ENCODE results near the gene PHF5A. TPM values are rescaled to one million over a fixed set of nuclear protein-coding genes. Genes with fewer than 3 reads are reported as not detected.

PHF5A gene
- total RNA-seq, 1 donor: 38.4 TPM

DNA sequence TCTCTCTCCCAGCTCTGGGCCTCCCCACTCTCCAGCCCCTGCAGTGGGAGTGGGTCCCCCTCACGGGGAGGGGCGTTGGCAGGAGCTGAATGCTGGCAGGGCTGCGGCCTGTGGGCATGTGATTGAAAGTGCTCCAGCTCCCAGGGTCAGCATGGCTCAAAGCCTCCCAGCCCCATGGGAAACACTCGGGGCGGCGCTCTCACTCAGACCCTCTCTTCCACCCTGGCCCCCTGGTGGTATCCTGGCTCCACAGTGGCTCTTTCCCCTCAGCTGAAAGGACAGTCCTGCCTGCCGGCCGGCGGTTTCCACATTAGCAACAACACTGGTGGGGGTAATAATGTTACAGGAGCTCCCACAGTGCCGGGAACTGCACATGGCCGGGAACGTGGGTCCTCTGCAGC lies 40.3 kb upstream of the PHF5A start:
- Histone ChIP-seq H3K4me2 (ENCODE audit: insufficient read depth, low read length) (no peak overlapping the region), H3K79me2 (ENCODE audit: insufficient read depth, low read length) (peaks cover 24% of the 10 kb centered on the region), H3K4me1 (ENCODE audit: insufficient read depth, low read length) (peaks cover 23% of the 10 kb centered on the region), H3K27me3 (ENCODE audit: insufficient read depth, low read length) (no peaks in the 10 kb centered on the region), H3K36me3 (ENCODE audit: insufficient read depth, low read length) (peaks cover 34% of the 10 kb centered on the region), H3K4me3 (ENCODE audit: insufficient read depth, low read length) (no peak overlapping the region), H4K20me1 (ENCODE audit: insufficient read depth, low read length) (peaks cover 9% of the 10 kb centered on the region), H3K27ac (ENCODE audit: low read depth, low read length) (no peak overlapping the region), H3K9me3 (ENCODE audit: low read depth, low read length) (no peaks in the 10 kb centered on the region), H2AFZ (ENCODE audit: low read length) (no peak overlapping the region)
- TF ChIP-seq, protein P1, sequence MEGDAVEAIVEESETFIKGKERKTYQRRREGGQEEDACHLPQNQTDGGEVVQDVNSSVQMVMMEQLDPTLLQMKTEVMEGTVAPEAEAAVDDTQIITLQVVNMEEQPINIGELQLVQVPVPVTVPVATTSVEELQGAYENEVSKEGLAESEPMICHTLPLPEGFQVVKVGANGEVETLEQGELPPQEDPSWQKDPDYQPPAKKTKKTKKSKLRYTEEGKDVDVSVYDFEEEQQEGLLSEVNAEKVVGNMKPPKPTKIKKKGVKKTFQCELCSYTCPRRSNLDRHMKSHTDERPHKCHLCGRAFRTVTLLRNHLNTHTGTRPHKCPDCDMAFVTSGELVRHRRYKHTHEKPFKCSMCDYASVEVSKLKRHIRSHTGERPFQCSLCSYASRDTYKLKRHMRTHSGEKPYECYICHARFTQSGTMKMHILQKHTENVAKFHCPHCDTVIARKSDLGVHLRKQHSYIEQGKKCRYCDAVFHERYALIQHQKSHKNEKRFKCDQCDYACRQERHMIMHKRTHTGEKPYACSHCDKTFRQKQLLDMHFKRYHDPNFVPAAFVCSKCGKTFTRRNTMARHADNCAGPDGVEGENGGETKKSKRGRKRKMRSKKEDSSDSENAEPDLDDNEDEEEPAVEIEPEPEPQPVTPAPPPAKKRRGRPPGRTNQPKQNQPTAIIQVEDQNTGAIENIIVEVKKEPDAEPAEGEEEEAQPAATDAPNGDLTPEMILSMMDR (IDR thresholded peaks at IDR 0.05; ENCODE audit: extremely low read depth, low read depth, low read length): peak; percentile 14
- peak; percentile 81 for DNase-seq (ENCODE audit: insufficient read length, low spot score, missing footprints)

DNA sequence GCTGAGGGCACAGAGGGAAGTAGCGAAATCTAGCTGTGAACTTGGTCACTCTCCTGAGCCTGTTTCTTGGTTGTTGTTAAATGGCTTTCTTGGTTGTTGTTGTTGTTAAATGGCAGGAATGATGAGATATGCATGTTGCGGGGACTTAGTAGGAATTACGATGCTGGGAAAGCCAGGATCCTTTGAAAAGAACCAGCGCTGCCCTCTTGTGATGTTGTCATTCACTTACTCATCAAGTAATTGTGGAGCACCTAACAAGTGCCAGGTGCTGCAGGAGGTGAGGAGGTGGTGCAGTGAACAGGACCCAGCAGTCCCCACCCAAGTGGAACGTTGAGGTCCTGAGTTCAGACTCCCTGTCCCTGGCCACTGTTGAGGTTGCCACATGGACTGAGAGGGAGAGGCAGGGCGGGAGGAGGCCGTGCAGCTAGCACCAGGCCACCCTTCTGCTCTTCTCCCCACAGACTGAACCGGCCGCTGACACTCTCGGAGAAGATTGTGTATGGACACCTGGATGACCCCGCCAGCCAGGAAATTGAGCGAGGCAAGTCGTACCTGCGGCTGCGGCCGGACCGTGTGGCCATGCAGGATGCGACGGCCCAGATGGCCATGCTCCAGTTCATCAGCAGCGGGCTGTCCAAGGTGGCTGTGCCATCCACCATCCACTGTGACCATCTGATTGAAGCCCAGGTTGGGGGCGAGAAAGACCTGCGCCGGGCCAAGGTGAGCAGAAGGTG lies 39.0 kb upstream of the PHF5A start:
- peaks cover 17% of the 10 kb centered on the region for H3K4me1 ChIP-seq (ENCODE audit: insufficient read depth, low read length)
- H3K4me3 ChIP-seq (ENCODE audit: insufficient read depth, low read length): no peak overlapping the region
- peak; percentile 70 for DNase-seq (ENCODE audit: insufficient read length, low spot score, missing footprints)
- no peaks in the 10 kb centered on the region for H3K9me3 ChIP-seq (ENCODE audit: low read depth, low read length)
- peaks cover 30% of the 10 kb centered on the region for H3K36me3 ChIP-seq (ENCODE audit: insufficient read depth, low read length)
- peaks cover 9% of the 10 kb centered on the region for H4K20me1 ChIP-seq (ENCODE audit: insufficient read depth, low read length)
- H3K27me3 ChIP-seq (ENCODE audit: insufficient read depth, low read length): no peaks in the 10 kb centered on the region
- H3K4me2 ChIP-seq (ENCODE audit: insufficient read depth, low read length): no peak overlapping the region
- TF ChIP-seq, protein P1 (IDR thresholded peaks at IDR 0.05; ENCODE audit: extremely low read depth, low read depth, low read length): no peak
- H3K27ac ChIP-seq (ENCODE audit: low read depth, low read length): no peak overlapping the region
- no peak overlapping the region for H2AFZ ChIP-seq (ENCODE audit: low read length)
- H3K79me2 ChIP-seq (ENCODE audit: insufficient read depth, low read length): peaks cover 24% of the 10 kb centered on the region

DNA sequence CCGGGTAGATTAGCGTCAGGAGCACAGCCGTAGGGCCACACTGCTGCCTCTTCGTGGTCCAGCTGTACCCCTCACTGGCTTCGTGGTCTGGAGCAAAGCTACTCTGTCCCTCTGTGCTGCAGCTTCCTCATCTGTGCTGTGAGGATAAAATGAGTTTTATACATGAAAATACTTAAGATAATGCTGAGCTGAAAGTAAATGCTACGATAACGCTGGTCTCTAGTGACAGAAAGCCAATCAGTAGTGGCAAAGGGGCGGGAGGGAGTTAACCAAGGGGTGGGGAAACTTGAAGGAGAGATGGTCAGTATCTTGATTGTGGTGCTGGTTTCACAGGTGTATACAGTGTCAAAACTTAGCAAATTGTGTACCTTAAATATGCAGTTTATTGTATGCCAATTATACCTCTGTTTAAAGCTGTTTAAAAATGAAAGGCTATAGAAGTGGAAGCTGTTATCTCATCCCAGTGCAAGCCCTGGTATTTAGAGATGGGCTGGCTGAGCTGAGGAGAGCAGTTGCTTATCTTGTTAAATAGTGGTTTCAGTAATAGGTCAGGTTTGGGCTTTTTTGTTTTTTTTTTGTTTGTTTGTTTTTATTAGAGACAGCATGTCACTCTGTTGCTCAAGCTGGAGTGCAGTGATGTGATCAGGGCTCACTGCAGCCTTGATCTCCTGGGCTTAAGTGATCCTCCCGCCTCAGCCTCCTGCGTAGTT lies 37.2 kb upstream of the PHF5A start:
- H3K36me3 ChIP-seq (ENCODE audit: insufficient read depth, low read length): peaks cover 36% of the 10 kb centered on the region
- no peaks in the 10 kb centered on the region for H3K27me3 ChIP-seq (ENCODE audit: insufficient read depth, low read length)
- no peak for DNase-seq (ENCODE audit: insufficient read length, low spot score, missing footprints)
- H4K20me1 ChIP-seq (ENCODE audit: insufficient read depth, low read length): peaks cover 9% of the 10 kb centered on the region
- peaks cover 35% of the 10 kb centered on the region for H3K79me2 ChIP-seq (ENCODE audit: insufficient read depth, low read length)
- TF ChIP-seq, protein P1 (IDR thresholded peaks at IDR 0.05; ENCODE audit: extremely low read depth, low read depth, low read length): no peak
- H3K4me1 ChIP-seq (ENCODE audit: insufficient read depth, low read length): peaks cover 13% of the 10 kb centered on the region
- H3K9me3 ChIP-seq (ENCODE audit: low read depth, low read length): no peaks in the 10 kb centered on the region
- H2AFZ ChIP-seq (ENCODE audit: low read length): no peak overlapping the region
- H3K4me2 ChIP-seq (ENCODE audit: insufficient read depth, low read length): no peak overlapping the region
- no peak overlapping the region for H3K4me3 ChIP-seq (ENCODE audit: insufficient read depth, low read length)
- H3K27ac ChIP-seq (ENCODE audit: low read depth, low read length): no peak overlapping the region

DNA sequence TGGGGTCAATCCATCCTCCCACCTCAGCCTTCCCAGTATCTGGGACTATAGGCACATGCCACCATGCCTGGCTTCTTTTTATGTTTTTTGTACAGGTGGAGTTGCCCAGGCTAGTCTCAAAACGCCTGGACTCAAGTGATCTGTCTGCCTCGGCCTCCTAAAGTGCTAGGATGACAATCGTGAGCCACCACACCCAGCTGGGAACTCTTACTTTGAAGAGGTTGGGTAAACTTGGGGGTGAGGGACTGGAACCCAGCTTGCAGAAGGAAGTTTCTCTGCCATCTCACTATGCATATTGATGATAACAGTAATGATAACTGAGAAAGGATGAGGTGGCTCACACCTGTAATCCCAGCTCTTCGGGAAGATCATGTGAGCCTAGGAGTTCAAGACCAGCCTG lies 36.3 kb upstream of the PHF5A start:
- TF ChIP-seq, protein P1 (IDR thresholded peaks at IDR 0.05; ENCODE audit: extremely low read depth, low read depth, low read length): no peak
- no peaks in the 10 kb centered on the region for H3K27me3 ChIP-seq (ENCODE audit: insufficient read depth, low read length)
- H3K4me2 ChIP-seq (ENCODE audit: insufficient read depth, low read length): no peak overlapping the region
- H3K27ac ChIP-seq (ENCODE audit: low read depth, low read length): no peak overlapping the region
- peaks cover 13% of the 10 kb centered on the region for H3K4me1 ChIP-seq (ENCODE audit: insufficient read depth, low read length)
- peaks cover 37% of the 10 kb centered on the region for H3K79me2 ChIP-seq (ENCODE audit: insufficient read depth, low read length)
- H2AFZ ChIP-seq (ENCODE audit: low read length): no peak overlapping the region
- H3K4me3 ChIP-seq (ENCODE audit: insufficient read depth, low read length): no peak overlapping the region
- no peaks in the 10 kb centered on the region for H3K9me3 ChIP-seq (ENCODE audit: low read depth, low read length)
- peaks cover 39% of the 10 kb centered on the region for H3K36me3 ChIP-seq (ENCODE audit: insufficient read depth, low read length)
- no peak for DNase-seq (ENCODE audit: insufficient read length, low spot score, missing footprints)
- H4K20me1 ChIP-seq (ENCODE audit: insufficient read depth, low read length): peaks cover 9% of the 10 kb centered on the region

All from osteoblast (primary cell).